GM12865 (cell line): ENCODE data around the gene CDH13.

Experiments
- DNase-seq: peaks from one replicate; pipeline ENCODE4 v3.0.0; 2010; ENCODE audit warnings: low read depth
- H3K4me3 ChIP-seq: 2 replicates; pipeline ENCODE4 v1.5.1; 2011; ENCODE audit warnings: mild to moderate bottlenecking, low read depth, low read length, control low read depth
- CTCF ChIP-seq: IDR thresholded peaks from 2 replicates; pipeline ENCODE4 v1.5.1; 2011; ENCODE audit warnings: low read length, control low read depth, low read depth, inconsistent platforms; ENCODE audit not compliant: insufficient read depth; ENCODE audit errors: missing control alignments

Gene CDH13

GRCh38 chr16:82991966-82992675 is 365.4 kb downstream of the CDH13 start:
- DNase-seq = no peak
- no peak overlapping the region for H3K4me3 ChIP-seq
- TF ChIP-seq CTCF = no peak

- H3K4me3 ChIP-seq = no peak overlapping the region
- DNase-seq = no peak
- TF ChIP-seq CTCF = no peak
Observed at GRCh38 chr16:82992786-82993185, 366.0 kb downstream of the CDH13 start.

- H3K4me3 ChIP-seq = no peak overlapping the region
- DNase-seq = no peak
- TF ChIP-seq CTCF = no peak
Observed at GRCh38 chr16:82993415-82993814, 366.6 kb downstream of the CDH13 start.

GRCh38 chr16:82993926-82994325 is 367.2 kb downstream of the CDH13 start:
- DNase-seq = no peak
- TF ChIP-seq CTCF = no peak
- H3K4me3 ChIP-seq = no peak overlapping the region

DNA sequence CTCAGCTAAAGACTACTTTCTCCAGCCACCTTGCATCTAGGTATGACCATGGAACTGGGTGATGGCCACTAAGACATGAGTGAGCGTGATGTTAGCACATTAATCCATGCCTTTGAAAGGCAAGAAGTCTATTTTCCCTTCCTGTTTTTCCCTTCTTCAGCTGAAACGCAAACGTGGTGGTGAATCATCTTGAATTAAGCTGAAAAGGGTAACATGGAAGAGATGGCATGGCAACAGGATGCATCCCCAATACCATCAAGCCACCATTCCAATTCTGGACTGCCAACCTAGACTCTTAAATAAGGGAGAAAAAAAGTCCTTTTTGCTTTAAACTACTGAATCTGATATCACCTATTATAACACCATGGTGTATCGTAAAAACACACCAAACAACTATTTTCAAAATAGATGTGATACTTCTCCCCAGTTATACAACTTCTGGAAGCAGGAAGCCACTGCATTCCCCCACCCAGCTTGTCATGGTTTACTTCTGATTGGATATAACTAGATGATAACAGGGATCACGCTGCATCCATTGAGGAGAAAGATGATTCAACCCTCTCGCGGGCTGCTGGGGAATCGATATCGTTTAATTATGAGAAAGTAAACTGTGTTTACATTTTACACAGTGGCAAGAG is 368.6 kb downstream of the CDH13 start:
- no peak for TF ChIP-seq CTCF
- no peak overlapping the region for H3K4me3 ChIP-seq
- DNase-seq = no peak

- no peak for TF ChIP-seq CTCF
- DNase-seq = no peak
- H3K4me3 ChIP-seq = no peak overlapping the region
Observed at GRCh38 chr16:82995924-82996441, 369.2 kb downstream of the CDH13 start.
